Activated T-helper 9 cell treated with anti-CD3 and anti-CD28 coated beads, Interleukin-2, amount 50 U/mL, for 16 hours (primary cell): ENCODE results near the gene OR2C1.

Experiments
- DNase-seq: peaks from one replicate; pipeline ENCODE4 v3.0.0-alpha.2; 2020; ENCODE audit warnings: low read depth

OR2C1 gene

GRCh38 chr16:3400446-3400778, 44.7 kb downstream of the OR2C1 start:
- DNase-seq: no peak

DNA sequence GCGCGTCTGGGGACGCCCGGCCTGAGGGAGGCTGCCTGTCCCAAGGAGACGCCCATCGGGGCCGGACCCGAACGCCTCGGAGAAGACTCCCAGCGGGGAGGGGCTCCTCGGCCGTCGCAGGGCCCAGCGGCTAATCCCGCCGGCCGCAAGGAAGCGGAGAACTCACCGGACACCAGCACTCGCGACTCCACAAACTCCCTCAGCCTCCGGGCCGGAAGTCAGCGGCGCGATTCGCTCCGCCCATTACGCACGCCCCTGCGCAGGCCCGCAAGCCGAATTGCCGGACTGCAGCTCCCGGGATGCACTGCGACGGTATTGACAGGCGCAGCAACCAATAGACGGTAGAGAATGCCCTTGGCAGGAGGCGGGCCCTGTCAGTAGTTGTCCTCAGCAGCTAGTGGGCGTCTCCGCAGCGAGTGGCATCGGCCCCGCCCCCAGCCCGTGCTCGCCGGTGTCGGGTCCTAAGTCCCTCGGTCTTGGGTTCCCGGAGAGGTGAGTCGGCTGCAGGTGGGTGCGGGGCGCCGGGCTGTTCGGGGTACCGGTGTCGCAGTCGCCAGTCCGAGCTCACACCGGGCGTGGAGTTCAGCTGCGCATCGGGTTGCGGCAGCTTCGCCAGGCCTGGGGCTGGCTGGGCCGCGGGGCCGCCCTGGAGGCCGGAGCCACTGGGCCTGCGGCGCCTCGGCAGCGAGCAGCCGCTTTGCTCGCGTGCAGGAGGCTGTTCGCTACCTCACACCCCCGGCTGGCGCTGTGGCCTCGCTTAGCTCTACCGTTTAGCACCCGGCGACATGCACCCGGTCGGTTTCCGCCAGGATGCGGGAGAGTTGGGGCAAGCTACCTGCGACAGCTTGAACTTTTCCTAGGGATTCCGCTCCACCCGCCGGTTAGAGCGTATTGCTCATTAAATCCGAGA, 45.3 kb downstream of the OR2C1 start, which contains the start of the genes ZNF174 and ZSCAN32:
ZNF174 (plus strand) TSS at position 437 of the 910 bp plus-strand sequence. CDS start 790 bp downstream, outside the sequence.
ZSCAN32 (minus strand) TSS at position 226 of the 910 bp plus-strand sequence. CDS start 3,447 bp downstream, outside the sequence.
- peak; percentile 97 for DNase-seq

GRCh38 chr16:3401719-3402397, 46.2 kb downstream of the OR2C1 start:
- no peak for DNase-seq
